B cell (primary cell): ENCODE measurements around the gene MCAM. TPM values are rescaled to one million over a fixed set of nuclear protein-coding genes. Genes with fewer than 3 reads are reported as not detected.

Experiments used
- ATAC-seq: fragments of 200-7000 bp; cut with Tn5 transposase; one replicate; pipeline ENCODE4 v1.10.0; 2021; ENCODE audit warnings: low read depth, mild to moderate bottlenecking, moderate number of reproducible peaks, moderate library complexity
- CTCF ChIA-PET: fragments of 350-600 bp; sonication (Branson Sonifier 250); formaldehyde crosslinking; loops from one replicate; lab custom pipeline; 2021; ENCODE audit warnings: antibody characterized with exemption, inconsistent platforms; lab: Charles Lee
- POLR2A ChIA-PET: fragments of 350-600 bp; sonication (Branson Sonifier 250); formaldehyde crosslinking; loops from one replicate; lab custom pipeline; 2021; ENCODE audit warnings: antibody characterized with exemption; lab: Charles Lee
- DNase-seq: peaks from one replicate; pipeline ENCODE4 v3.0.0; 2013
- H2AFZ ChIP-seq: 2 replicates; pipeline ENCODE4 v1.6.1; 2012; ENCODE audit warnings: mild to moderate bottlenecking, low read depth, low read length; ENCODE audit not compliant: insufficient read depth, poor library complexity, severe bottlenecking
- H3K27ac ChIP-seq, 2 donors: 1 replicate in 1 of 2; 2 replicates in 1 of 2; pipeline ENCODE4 v1.5.1; 2012 to 2013; ENCODE audit warnings: low read length in 2 of 2, mild to moderate bottlenecking in 2 of 2, moderate library complexity in 1 of 2
- H3K27me3 ChIP-seq, 4 experiments: fragments of 200-600 bp in 1 of 4; sonication (generic) in 1 of 4; replicated peaks in 1 of 4; 1 replicate in 2 of 4; 2 replicates in 2 of 4; pipeline versions ENCODE4 v1.6.1 to v1.7.0; 2013 to 2016; ENCODE audit warnings: low read length in 3 of 4, mild to moderate bottlenecking in 2 of 4, mixed read lengths in 1 of 4, moderate library complexity in 1 of 4; ENCODE audit not compliant: insufficient read depth in 4 of 4, control insufficient read depth in 3 of 4; ENCODE audit errors: control extremely low read depth in 1 of 4
- H3K36me3 ChIP-seq, 2 experiments: replicated peaks in 1 of 2; 1 replicate in 1 of 2; 2 replicates in 1 of 2; pipeline versions ENCODE4 v1.6.1 to v1.7.1; 2013; ENCODE audit warnings: low read length in 1 of 2; ENCODE audit not compliant: insufficient read depth in 2 of 2, control insufficient read depth in 1 of 2; ENCODE audit errors: control extremely low read depth in 1 of 2, extremely low read depth in 1 of 2
- H3K4me1 ChIP-seq, 2 donors: fragments of 200-600 bp in 1 of 2; sonication (generic) in 1 of 2; 1 replicate in 1 of 2; 2 replicates in 1 of 2; pipeline versions ENCODE4 v1.5.1 to v1.6.1; 2013 to 2017; ENCODE audit warnings: low read length in 2 of 2; ENCODE audit not compliant: control insufficient read depth in 2 of 2, insufficient read depth in 2 of 2
- H3K4me2 ChIP-seq: replicated peaks from 2 replicates; pipeline ENCODE3; 2012; ENCODE audit warnings: mild to moderate bottlenecking, low read depth, low read length; ENCODE audit not compliant: poor library complexity, severe bottlenecking
- H3K4me3 ChIP-seq, 5 experiments: fragments of 200-600 bp in 1 of 5; sonication (generic) in 1 of 5; 1 replicate in 3 of 5; 2 replicates in 2 of 5; pipeline versions ENCODE4 v1.5.1 to v1.7.0; 2011 to 2016; ENCODE audit warnings: low read length in 4 of 5, mild to moderate bottlenecking in 4 of 5, low read depth in 2 of 5, control low read depth in 1 of 5, moderate library complexity in 1 of 5; ENCODE audit not compliant: insufficient read depth in 1 of 5; ENCODE audit errors: control extremely low read depth in 1 of 5, extremely low read depth in 1 of 5
- H3K79me2 ChIP-seq: fragments of 200-600 bp; sonication (generic); one replicate; pipeline ENCODE4 v1.6.0; 2016; ENCODE audit warnings: low read length; ENCODE audit not compliant: control insufficient read depth, insufficient read depth
- H3K9ac ChIP-seq: fragments of 200-600 bp; sonication (generic); 2 replicates; pipeline ENCODE4 v1.6.1; 2017; ENCODE audit warnings: mild to moderate bottlenecking, low read length, moderate library complexity
- H3K9me3 ChIP-seq, 3 donors: one replicate each; pipeline versions ENCODE4 v1.6.1 to v1.7.1; 2013; ENCODE audit warnings: low read length in 2 of 3; ENCODE audit not compliant: control insufficient read depth in 2 of 3, insufficient read depth in 1 of 3; ENCODE audit errors: control extremely low read depth in 1 of 3
- H4K20me1 ChIP-seq: 2 replicates; pipeline ENCODE4 v1.6.0; 2012; ENCODE audit warnings: mild to moderate bottlenecking, low read length; ENCODE audit not compliant: insufficient read depth, control insufficient read depth, poor library complexity, severe bottlenecking
- H3K27ac Mint-ChIP-seq: one replicate; pipeline ENCODE4 v1.8.0; 2021; ENCODE audit warnings: mixed read lengths
- H3K27me3 Mint-ChIP-seq: one replicate; pipeline ENCODE4 v1.8.0; 2021; ENCODE audit warnings: mixed read lengths
- H3K4me1 Mint-ChIP-seq: one replicate; pipeline ENCODE4 v1.8.0; 2021; ENCODE audit warnings: mixed read lengths
- H3K4me3 Mint-ChIP-seq: one replicate; pipeline ENCODE4 v1.8.0; 2021; ENCODE audit warnings: mixed read lengths
- H3K9me3 Mint-ChIP-seq: one replicate; pipeline ENCODE4 v1.8.0; 2022; ENCODE audit warnings: mixed read lengths; ENCODE audit not compliant: insufficient read depth
- CTCF ChIP-seq: fragments of 200-600 bp; IDR thresholded peaks from one replicate; pipeline ENCODE4 v1.8.0; 2022; ENCODE audit warnings: antibody characterized with exemption, mild to moderate bottlenecking
- EZH2 ChIP-seq: IDR thresholded peaks from 2 replicates; pipeline ENCODE4 v1.6.1; 2012; ENCODE audit warnings: borderline replicate concordance, low read depth, mild to moderate bottlenecking, moderate library complexity, low read length; ENCODE audit not compliant: insufficient read depth, poor library complexity, severe bottlenecking
- WGBS: methylation state at CpG from one replicate; pipeline ENCODE4 v1.1.5; 2013; ENCODE audit warnings: missing lambda C conversion rate; ENCODE audit not compliant: insufficient coverage; 5-methylcytosine and 5-hydroxymethylcytosine counted together
- intact Hi-C: fragments of 100-400 bp; cut with micrococcal nuclease; formaldehyde crosslinking; loops from one replicate; pipeline ENCODE4 v1.10.0; 2022
- polyA plus RNA-seq: library from polyadenylated mRNA; depleted of rRNA; stranded (reverse); fragments of >200 nt; gene quantifications from 2 replicates; pipeline ENCODE4 v1.2.3, GENCODE V29; 2012
- total RNA-seq, 2 donors: library from RNA; stranded (reverse); fragments of 120-200 nt in 1 of 2; gene quantifications; 1 replicate in 1 of 2; 2 replicates in 1 of 2; pipeline versions ENCODE4 v1.2.3 to v1.2.4, GENCODE V29; 2013 to 2022

MCAM gene
- total and polyA plus RNA-seq, 2 donors (not counting 1 experiment from before 2014, with no cell fraction given) = 0.42 to 1.1 TPM

GRCh38 chr11:119299416-119299815 lies 17.5 kb downstream of the MCAM start:
- Histone ChIP-seq H3K27ac (no peak overlapping the region), H4K20me1 (no peaks in the 10 kb centered on the region), H3K9ac (no peak overlapping the region), H3K4me1 (no peaks in the 10 kb centered on the region), H3K36me3 (peaks cover 36 to 85% of the 10 kb centered on the region in 2 experiments), H3K27me3 (no peaks in the 10 kb centered on the region), H3K79me2 (no peaks in the 10 kb centered on the region), H3K4me2 (no peak overlapping the region), H3K9me3 (no peaks in the 10 kb centered on the region), H3K4me3 (no peak overlapping the region), H2AFZ (no peak overlapping the region)
- no peak for TF ChIP-seq EZH2
- TF ChIP-seq CTCF = no peak
- CTCF ChIA-PET = interaction anchor here (0.6 to 2.0 kb wide), 5 partner anchors 22 to 316 kb away, joined by 3 to 5 read pairs (median 4); no protein-coding TSS in a partner anchor
- DNase-seq (no peak), ATAC-seq (no peak)
- H3K27me3 Mint-ChIP-seq = no peaks in the 10 kb centered on the region
- no peaks in the 10 kb centered on the region for H3K4me1 Mint-ChIP-seq
- no peak overlapping the region for H3K27ac Mint-ChIP-seq
- intact Hi-C loops = no loop called here
- H3K4me3 Mint-ChIP-seq = no peak overlapping the region
- POLR2A ChIA-PET = no interaction called here
- 97% methylated on average over 7 of the region's 9 CpGs for WGBS
- no peaks in the 10 kb centered on the region for H3K9me3 Mint-ChIP-seq

- no CpG with 5 or more reads among the region's 2 CpGs for WGBS
These were observed 18.2 kb downstream of the MCAM start for GRCh38 chr11:119298726-119299125.

More at GRCh38 chr11:119298726-119299125, 18.2 kb downstream of the MCAM start:
- Mint-ChIP-seq H3K27ac (no peak overlapping the region), H3K9me3 (no peaks in the 10 kb centered on the region), H3K4me1 (no peaks in the 10 kb centered on the region), H3K4me3 (no peak overlapping the region), H3K27me3 (no peaks in the 10 kb centered on the region)
- ChIA-PET CTCF (no interaction called here), POLR2A (no interaction called here)
- DNase-seq = no peak
- H3K79me2 ChIP-seq = no peaks in the 10 kb centered on the region
- peaks cover 34 to 82% of the 10 kb centered on the region in 2 experiments for H3K36me3 ChIP-seq
- intact Hi-C loops = no loop called here
- H3K27ac ChIP-seq = no peak overlapping the region
- no peak overlapping the region for H3K4me2 ChIP-seq
- no peaks in the 10 kb centered on the region for H3K27me3 ChIP-seq
- H3K4me3 ChIP-seq = no peak overlapping the region
- H4K20me1 ChIP-seq = no peaks in the 10 kb centered on the region
- H3K4me1 ChIP-seq = no peaks in the 10 kb centered on the region
- no peak for ATAC-seq
- H3K9ac ChIP-seq = no peak overlapping the region
- TF ChIP-seq EZH2 = no peak
- no peak overlapping the region for H2AFZ ChIP-seq
- H3K9me3 ChIP-seq = no peaks in the 10 kb centered on the region
